Mesothelial cell of epicardium (in vitro differentiated cells): ENCODE data around the gene OPCML. TPM values are rescaled to one million over a fixed set of nuclear protein-coding genes. Genes with fewer than 3 reads are reported as not detected.

Experiments
- DNase-seq, 2 experiments: peaks; one replicate each; pipeline ENCODE4 v3.0.0; 2021; ENCODE audit warnings: low spot score in 2 of 2; ENCODE audit not compliant: unreplicated experiment in 2 of 2
- H3K27ac Mint-ChIP-seq: 2 replicates; pipeline ENCODE4 v1.8.0; 2021; ENCODE audit warnings: mixed read lengths
- H3K27me3 Mint-ChIP-seq: 2 replicates; pipeline ENCODE4 v1.8.0; 2021; ENCODE audit warnings: low read depth, mixed read lengths
- H3K36me3 Mint-ChIP-seq: 2 replicates; pipeline ENCODE4 v1.8.0; 2021; ENCODE audit warnings: mixed read lengths
- H3K4me1 Mint-ChIP-seq: 2 replicates; pipeline ENCODE4 v1.8.0; 2021; ENCODE audit warnings: mixed read lengths
- H3K4me3 Mint-ChIP-seq: 2 replicates; pipeline ENCODE4 v1.8.0; 2021; ENCODE audit warnings: mild to moderate bottlenecking, moderate library complexity, mixed read lengths
- H3K9me3 Mint-ChIP-seq: 2 replicates; pipeline ENCODE4 v1.8.0; 2021; ENCODE audit warnings: mixed read lengths
- total RNA-seq: library from RNA; stranded (reverse); gene quantifications from 3 replicates; pipeline ENCODE4 v1.2.1, GENCODE V29; 2021
- TF ChIP-seq, protein P1 (sequence below): fragments of 200-600 bp; sonication (generic); IDR thresholded peaks from one replicate; pipeline ENCODE4 v1.5.0; 2021; ENCODE audit warnings: antibody characterized with exemption; ENCODE audit not compliant: unreplicated experiment

The OPCML gene
- total RNA-seq, 1 donor from 2014 or later = 3.0 TPM

DNA sequence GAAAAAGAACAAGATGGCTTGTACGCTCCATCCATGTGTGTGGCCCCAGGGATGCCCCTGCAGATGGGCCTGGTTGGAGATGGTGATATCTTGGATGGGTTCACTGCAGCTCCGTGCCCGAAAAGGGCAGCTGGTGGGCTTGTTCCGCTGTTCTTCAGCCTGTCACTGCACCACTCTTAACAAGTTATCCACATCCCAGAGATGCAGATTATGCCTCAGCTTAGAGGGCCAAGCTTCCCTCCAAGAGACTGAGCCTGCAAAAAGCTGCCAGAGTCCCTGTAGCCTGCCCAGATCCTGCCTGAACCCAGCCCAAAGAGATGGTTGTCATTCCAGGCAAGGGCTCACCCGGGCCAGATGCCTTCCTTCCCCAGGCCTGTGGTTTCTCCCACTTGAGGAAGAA lies 308.0 kb downstream of the OPCML start:
- Mint-ChIP-seq H3K4me1 (peaks cover 16% of the 10 kb centered on the region), H3K36me3 (no peaks in the 10 kb centered on the region), H3K27me3 (peaks cover 52% of the 10 kb centered on the region), H3K27ac (no peak overlapping the region), H3K4me3 (no peak overlapping the region), H3K9me3 (no peaks in the 10 kb centered on the region)
- no peak for DNase-seq
- TF ChIP-seq, protein P1, sequence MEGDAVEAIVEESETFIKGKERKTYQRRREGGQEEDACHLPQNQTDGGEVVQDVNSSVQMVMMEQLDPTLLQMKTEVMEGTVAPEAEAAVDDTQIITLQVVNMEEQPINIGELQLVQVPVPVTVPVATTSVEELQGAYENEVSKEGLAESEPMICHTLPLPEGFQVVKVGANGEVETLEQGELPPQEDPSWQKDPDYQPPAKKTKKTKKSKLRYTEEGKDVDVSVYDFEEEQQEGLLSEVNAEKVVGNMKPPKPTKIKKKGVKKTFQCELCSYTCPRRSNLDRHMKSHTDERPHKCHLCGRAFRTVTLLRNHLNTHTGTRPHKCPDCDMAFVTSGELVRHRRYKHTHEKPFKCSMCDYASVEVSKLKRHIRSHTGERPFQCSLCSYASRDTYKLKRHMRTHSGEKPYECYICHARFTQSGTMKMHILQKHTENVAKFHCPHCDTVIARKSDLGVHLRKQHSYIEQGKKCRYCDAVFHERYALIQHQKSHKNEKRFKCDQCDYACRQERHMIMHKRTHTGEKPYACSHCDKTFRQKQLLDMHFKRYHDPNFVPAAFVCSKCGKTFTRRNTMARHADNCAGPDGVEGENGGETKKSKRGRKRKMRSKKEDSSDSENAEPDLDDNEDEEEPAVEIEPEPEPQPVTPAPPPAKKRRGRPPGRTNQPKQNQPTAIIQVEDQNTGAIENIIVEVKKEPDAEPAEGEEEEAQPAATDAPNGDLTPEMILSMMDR = no peak

DNA sequence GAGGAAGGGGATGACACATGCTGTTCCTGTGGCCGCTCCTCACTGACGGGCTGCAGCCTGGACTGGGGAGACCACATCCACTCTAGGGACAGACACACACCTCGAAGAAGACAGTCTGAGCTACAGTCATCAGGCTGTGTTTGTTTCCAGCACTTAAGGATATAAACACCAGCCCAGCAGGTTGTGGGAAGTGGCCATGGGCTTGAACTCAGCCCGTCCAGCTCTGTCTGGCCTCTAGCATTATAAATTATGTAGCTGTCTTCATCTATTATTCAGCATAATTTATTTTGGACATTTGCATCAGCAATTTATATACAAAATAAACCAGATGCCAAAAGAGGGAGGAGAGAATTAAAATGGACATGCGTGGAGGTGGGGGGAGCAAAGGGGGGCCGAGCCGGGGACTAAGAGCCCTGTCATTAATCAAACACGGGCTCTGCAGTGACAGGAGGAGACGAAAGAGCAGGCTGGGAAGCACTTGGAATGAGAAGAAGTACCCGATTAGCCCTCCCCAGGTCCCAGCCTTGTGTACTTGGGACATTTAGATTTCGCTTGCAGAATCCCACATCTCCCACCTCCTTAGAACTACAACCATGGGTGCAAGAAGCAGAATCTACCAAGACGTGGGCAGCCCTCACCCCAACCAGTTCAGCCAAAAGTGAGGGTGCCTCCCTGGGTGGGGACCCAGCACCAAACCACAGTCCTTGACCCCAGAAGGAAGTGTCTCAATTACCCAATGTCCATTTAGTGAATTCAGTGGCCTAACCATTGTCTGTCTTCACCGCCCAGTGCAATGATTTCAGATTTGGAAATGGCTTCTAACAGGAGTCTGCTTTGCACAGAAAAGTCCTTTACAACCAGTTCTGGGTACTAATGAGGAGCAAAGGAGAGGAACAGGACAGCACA lies 309.6 kb downstream of the OPCML start:
- TF ChIP-seq, protein P1 = no peak
- no peaks in the 10 kb centered on the region for H3K36me3 Mint-ChIP-seq
- H3K27me3 Mint-ChIP-seq = peaks cover 51% of the 10 kb centered on the region
- no peak for DNase-seq
- H3K4me1 Mint-ChIP-seq = peaks cover 3% of the 10 kb centered on the region
- no peaks in the 10 kb centered on the region for H3K9me3 Mint-ChIP-seq
- H3K4me3 Mint-ChIP-seq = no peak overlapping the region
- H3K27ac Mint-ChIP-seq = no peak overlapping the region

DNA sequence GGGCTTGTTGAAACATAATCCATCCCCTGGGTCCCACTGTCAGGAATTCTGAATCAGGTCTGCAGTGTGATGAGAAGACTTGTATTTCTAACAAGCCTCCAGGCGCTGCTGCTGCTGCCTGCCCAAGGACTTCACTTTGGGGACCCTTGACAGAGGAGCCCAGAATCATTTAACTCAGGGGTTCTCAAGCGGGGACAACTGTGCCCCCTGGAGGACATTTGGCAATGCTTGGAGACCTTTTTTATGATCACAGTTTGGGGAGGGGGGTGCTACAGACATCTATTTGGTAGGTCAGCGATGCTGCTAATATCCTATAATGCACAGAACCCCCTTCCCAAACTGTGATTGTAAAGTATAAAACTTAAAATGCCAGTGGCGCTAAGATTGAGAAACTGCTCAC lies 312.8 kb downstream of the OPCML start:
- Mint-ChIP-seq H3K27ac (no peak overlapping the region), H3K4me3 (no peak overlapping the region), H3K9me3 (no peaks in the 10 kb centered on the region), H3K4me1 (peaks cover 3% of the 10 kb centered on the region), H3K36me3 (no peaks in the 10 kb centered on the region), H3K27me3 (peaks cover 52% of the 10 kb centered on the region)
- DNase-seq = no peak
- TF ChIP-seq, protein P1 = no peak

DNA sequence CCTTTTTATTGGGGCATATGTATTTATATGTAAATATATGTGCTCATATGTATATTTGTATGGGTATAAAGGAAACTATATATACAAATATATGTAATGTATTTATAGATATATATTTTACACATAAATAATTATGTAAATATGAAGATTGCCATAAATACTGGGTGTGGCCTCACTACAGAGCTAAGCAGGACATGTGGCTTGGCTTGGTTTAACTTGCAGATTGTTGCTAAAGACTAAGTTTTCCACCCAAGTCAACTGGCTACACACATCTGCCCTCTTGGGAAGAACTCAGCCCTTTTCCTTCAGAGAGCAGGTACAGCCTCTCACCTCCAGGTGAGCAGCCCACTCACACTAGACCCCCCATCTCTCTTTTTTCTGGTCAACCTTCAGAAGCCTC lies 315.5 kb downstream of the OPCML start:
- Mint-ChIP-seq H3K4me1 (no peaks in the 10 kb centered on the region), H3K27ac (no peak overlapping the region), H3K4me3 (no peak overlapping the region), H3K27me3 (peaks cover 47% of the 10 kb centered on the region), H3K9me3 (no peaks in the 10 kb centered on the region), H3K36me3 (no peaks in the 10 kb centered on the region)
- TF ChIP-seq, protein P1 = no peak
- no peak for DNase-seq

DNA sequence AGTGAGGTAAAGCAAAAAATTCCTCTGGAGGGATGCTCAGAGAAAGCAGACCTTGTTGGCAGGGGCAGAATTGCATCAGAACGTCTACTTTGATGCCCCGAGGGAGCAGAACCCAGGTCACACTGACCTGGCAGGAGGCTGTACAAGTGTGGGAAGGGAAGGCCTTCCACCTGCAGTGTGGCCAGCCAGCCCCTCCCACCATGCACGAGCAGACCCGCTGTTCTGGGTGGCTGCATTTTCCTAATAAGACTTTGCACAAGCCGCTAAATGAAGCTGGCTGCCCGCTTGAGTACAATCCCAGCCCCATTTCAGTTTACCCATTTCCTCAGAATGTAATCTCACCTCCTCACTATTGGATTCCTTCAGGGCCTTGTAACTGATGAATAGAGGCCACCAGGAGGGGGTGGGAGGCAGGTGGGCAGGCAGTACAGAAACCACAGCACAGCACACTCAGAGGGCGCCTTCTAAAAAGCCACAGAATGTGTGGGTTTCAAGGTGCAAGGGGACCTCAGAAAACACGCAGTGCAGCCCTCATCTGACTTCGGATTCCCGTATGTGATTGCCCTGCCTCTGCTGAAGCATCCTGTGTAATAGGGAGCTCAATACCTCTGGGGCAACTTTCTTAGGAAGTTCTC lies 316.6 kb downstream of the OPCML start:
- H3K4me1 Mint-ChIP-seq = no peaks in the 10 kb centered on the region
- no peak for DNase-seq

More for the DNA sequence above, 316.6 kb downstream of the OPCML start:
- peaks cover 56% of the 10 kb centered on the region for H3K27me3 Mint-ChIP-seq
- H3K9me3 Mint-ChIP-seq = no peaks in the 10 kb centered on the region
- H3K27ac Mint-ChIP-seq = no peak overlapping the region
- H3K4me3 Mint-ChIP-seq = no peak overlapping the region
- H3K36me3 Mint-ChIP-seq = no peaks in the 10 kb centered on the region
- TF ChIP-seq, protein P1 = no peak
